Natural killer cell (primary cell): ENCODE data around the gene ZACN. TPM values are rescaled to one million over a fixed set of nuclear protein-coding genes. Genes with fewer than 3 reads are reported as not detected.

Experiments used
- ATAC-seq, 3 donors: fragments of 150-1000 bp in 2 of 3; fragments of 200-7000 bp in 1 of 3; cut with Tn5 transposase; 1 replicate in 1 of 3; 2 replicates in 2 of 3; pipeline ENCODE4 v1.10.0; 2021; ENCODE audit warnings: mild to moderate bottlenecking in 2 of 3, moderate library complexity in 2 of 3
- DNase-seq, 2 donors: peaks; one replicate each; pipeline versions ENCODE4 v3.0.0 to v3.0.0-alpha.2; 2013 to 2021; ENCODE audit warnings: mixed read lengths in 1 of 2
- H3K27ac ChIP-seq: one replicate; pipeline ENCODE4 v1.5.1; 2013; ENCODE audit warnings: mild to moderate bottlenecking, low read length
- H3K27me3 ChIP-seq: one replicate; pipeline ENCODE4 v1.6.1; 2013; ENCODE audit warnings: low read length; ENCODE audit not compliant: control insufficient read depth, insufficient read depth
- H3K36me3 ChIP-seq: one replicate; pipeline ENCODE4 v1.6.1; 2013; ENCODE audit warnings: low read length; ENCODE audit not compliant: control insufficient read depth, insufficient read depth
- H3K4me1 ChIP-seq: one replicate; pipeline ENCODE4 v1.6.1; 2013; ENCODE audit warnings: low read length; ENCODE audit not compliant: control insufficient read depth, insufficient read depth
- H3K4me3 ChIP-seq: one replicate; pipeline ENCODE4 v1.5.1; 2013; ENCODE audit warnings: low read length
- H3K9me3 ChIP-seq: one replicate; pipeline ENCODE4 v1.6.1; 2013; ENCODE audit warnings: low read length; ENCODE audit not compliant: control insufficient read depth, insufficient read depth
- H3K27ac Mint-ChIP-seq, 2 donors: one replicate each; pipeline ENCODE4 v1.8.0; 2022; ENCODE audit warnings: mild to moderate bottlenecking in 2 of 2, mixed read lengths in 2 of 2, moderate library complexity in 1 of 2
- H3K27me3 Mint-ChIP-seq, 2 donors: one replicate each; pipeline ENCODE4 v1.8.0; 2022; ENCODE audit warnings: low read depth in 2 of 2, mixed read lengths in 2 of 2
- H3K36me3 Mint-ChIP-seq: one replicate; pipeline ENCODE4 v1.8.0; 2022; ENCODE audit warnings: mixed read lengths
- H3K4me1 Mint-ChIP-seq, 2 donors: one replicate each; pipeline ENCODE4 v1.8.0; 2022; ENCODE audit warnings: mixed read lengths in 2 of 2
- H3K4me3 Mint-ChIP-seq: one replicate; pipeline ENCODE4 v1.8.0; 2022; ENCODE audit warnings: mild to moderate bottlenecking, moderate library complexity, mixed read lengths
- H3K9me3 Mint-ChIP-seq, 2 donors: one replicate each; pipeline ENCODE4 v1.8.0; 2022; ENCODE audit warnings: mixed read lengths in 2 of 2
- WGBS: methylation state at CpG from one replicate; pipeline ENCODE4 v1.1.7; 2013; ENCODE audit warnings: missing lambda C conversion rate; ENCODE audit not compliant: insufficient coverage; 5-methylcytosine and 5-hydroxymethylcytosine counted together
- intact Hi-C: fragments of 100-400 bp; cut with micrococcal nuclease; formaldehyde crosslinking; loops from one replicate; pipeline ENCODE4 v1.14.2; 2022
- total RNA-seq, 4 donors: library from RNA; stranded (reverse); fragments of 120-200 nt in 1 of 4; gene quantifications; one replicate each; pipeline versions ENCODE4 v1.2.3 to v1.2.4, GENCODE V29; 2013 to 2022
- TF ChIP-seq, protein P1 (sequence below): fragments of 200-600 bp; IDR thresholded peaks from one replicate; pipeline ENCODE4 v1.8.0; 2022; ENCODE audit warnings: antibody characterized with exemption

The ZACN gene
- total RNA-seq, 3 donors from 2014 or later (not counting 1 experiment from before 2014, with no cell fraction given): 0.28 to 0.80 (median 0.50) TPM

DNA sequence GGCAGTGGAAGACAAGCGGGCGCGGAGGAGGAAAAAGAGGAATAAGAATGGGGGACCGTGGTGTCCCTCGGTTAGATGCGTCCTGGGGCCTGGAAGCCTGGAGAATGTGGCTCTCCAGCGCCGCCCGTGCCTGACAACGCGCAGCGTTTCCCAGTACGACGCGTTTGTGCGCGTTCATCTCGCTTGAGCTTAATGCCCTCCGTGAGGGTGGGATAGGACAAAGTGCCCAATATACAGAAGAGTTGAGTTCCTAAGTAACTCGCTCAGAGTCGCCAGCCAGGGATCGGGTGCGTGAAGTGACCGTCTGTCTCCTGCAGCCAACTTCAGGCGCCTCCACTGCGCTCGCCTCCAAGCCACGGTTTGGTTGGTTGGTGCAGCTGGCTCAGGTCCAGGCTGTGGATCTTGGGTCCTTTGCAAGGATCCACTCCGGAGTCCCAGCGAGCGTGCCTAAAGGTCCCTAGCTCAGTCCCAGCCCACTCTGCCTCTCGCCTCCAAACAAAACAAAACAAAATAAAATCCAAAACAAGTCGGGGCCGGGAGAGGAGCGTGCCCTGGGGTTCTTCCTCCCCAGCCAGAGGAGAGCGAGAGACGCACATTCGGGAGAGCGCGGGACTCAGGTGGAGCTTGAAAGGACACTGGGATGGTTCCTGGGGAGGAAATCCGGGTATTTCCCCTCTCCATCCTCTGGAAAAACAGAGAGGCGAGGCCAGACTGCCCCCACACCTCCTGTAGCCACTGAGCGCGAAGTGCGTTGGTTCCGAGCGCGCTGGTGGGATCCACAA lies 3.4 kb upstream of the ZACN start:
- intact Hi-C loops: no loop called here
- TF ChIP-seq, protein P1, sequence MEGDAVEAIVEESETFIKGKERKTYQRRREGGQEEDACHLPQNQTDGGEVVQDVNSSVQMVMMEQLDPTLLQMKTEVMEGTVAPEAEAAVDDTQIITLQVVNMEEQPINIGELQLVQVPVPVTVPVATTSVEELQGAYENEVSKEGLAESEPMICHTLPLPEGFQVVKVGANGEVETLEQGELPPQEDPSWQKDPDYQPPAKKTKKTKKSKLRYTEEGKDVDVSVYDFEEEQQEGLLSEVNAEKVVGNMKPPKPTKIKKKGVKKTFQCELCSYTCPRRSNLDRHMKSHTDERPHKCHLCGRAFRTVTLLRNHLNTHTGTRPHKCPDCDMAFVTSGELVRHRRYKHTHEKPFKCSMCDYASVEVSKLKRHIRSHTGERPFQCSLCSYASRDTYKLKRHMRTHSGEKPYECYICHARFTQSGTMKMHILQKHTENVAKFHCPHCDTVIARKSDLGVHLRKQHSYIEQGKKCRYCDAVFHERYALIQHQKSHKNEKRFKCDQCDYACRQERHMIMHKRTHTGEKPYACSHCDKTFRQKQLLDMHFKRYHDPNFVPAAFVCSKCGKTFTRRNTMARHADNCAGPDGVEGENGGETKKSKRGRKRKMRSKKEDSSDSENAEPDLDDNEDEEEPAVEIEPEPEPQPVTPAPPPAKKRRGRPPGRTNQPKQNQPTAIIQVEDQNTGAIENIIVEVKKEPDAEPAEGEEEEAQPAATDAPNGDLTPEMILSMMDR: no peak
- Histone ChIP-seq H3K27me3 (peaks cover 37% of the 10 kb centered on the region), H3K9me3 (no peaks in the 10 kb centered on the region), H3K4me3 (no peak overlapping the region), H3K27ac (no peak overlapping the region), H3K4me1 (peaks cover 44% of the 10 kb centered on the region), H3K36me3 (no peaks in the 10 kb centered on the region)
- peak in 1 of 2 donors; percentile 47 for DNase-seq
- no peaks in the 10 kb centered on the region for H3K36me3 Mint-ChIP-seq
- H3K4me1 Mint-ChIP-seq: peaks cover 19 to 34% of the 10 kb centered on the region in 2 donors
- peaks cover 32 to 38% of the 10 kb centered on the region in 2 donors for H3K27me3 Mint-ChIP-seq
- H3K9me3 Mint-ChIP-seq: no peaks in the 10 kb centered on the region
- ATAC-seq: no peak
- 12% methylated on average over 48 of the region's 48 CpGs for WGBS
- H3K4me3 Mint-ChIP-seq: no peak overlapping the region
- no peak overlapping the region for H3K27ac Mint-ChIP-seq

DNA sequence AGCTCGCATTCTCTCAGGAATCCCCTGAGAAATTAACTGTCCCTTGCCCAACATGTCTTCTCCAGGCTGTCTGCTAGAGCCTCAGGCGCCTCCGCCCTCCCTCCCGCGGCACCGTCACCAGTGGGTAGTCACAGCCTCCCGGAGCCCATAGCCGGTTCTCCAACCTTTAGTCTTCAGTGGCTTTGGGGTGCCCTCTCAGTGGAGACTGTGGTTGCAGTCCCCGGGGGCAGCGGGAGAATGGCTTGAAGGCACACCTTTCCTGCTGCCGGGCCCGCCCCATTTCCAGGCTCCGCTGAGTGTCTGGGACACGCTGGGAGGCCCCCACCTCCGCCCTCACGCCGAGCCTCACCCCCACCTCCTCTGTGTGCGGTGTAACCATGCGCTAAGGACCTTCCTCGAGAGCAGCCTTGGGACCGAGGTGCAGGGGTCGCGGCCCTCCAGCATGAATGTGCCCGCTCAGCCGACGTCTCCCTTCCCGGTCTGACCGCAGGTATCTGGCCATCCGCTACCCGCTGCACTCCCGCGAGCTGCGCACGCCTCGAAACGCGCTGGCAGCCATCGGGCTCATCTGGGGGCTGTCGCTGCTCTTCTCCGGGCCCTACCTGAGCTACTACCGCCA lies 2.7 kb upstream of the ZACN start:
- DNase-seq (no peak), ATAC-seq (no peak)
- Histone ChIP-seq H3K9me3 (no peaks in the 10 kb centered on the region), H3K27me3 (peaks cover 37% of the 10 kb centered on the region), H3K27ac (no peak overlapping the region), H3K36me3 (no peaks in the 10 kb centered on the region), H3K4me3 (no peak overlapping the region), H3K4me1 (peaks cover 44% of the 10 kb centered on the region)
- Mint-ChIP-seq H3K27me3 (peaks cover 32 to 38% of the 10 kb centered on the region in 2 donors), H3K4me3 (peak overlapping the region; percentile 75), H3K4me1 (peaks cover 18 to 28% of the 10 kb centered on the region in 2 donors), H3K9me3 (no peaks in the 10 kb centered on the region), H3K36me3 (no peaks in the 10 kb centered on the region), H3K27ac (peak overlapping the region in 1 of 2 donors; percentile 33)
- intact Hi-C loops: no loop called here
- TF ChIP-seq, protein P1: no peak
- 7% methylated on average over 41 of the region's 41 CpGs for WGBS

DNA sequence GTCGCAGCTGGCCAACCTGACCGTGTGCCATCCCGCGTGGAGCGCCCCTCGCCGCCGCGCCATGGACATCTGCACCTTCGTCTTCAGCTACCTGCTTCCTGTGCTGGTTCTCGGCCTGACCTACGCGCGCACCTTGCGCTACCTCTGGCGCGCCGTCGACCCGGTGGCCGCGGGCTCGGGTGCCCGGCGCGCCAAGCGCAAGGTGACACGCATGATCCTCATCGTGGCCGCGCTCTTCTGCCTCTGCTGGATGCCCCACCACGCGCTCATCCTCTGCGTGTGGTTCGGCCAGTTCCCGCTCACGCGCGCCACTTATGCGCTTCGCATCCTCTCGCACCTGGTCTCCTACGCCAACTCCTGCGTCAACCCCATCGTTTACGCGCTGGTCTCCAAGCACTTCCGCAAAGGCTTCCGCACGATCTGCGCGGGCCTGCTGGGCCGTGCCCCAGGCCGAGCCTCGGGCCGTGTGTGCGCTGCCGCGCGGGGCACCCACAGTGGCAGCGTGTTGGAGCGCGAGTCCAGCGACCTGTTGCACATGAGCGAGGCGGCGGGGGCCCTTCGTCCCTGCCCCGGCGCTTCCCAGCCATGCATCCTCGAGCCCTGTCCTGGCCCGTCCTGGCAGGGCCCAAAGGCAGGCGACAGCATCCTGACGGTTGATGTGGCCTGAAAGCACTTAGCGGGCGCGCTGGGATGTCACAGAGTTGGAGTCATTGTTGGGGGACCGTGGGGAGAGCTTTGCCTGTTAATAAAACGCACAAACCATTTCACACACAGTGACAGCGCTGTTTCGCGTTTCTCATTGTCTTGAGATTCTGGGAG lies 2.0 kb upstream of the ZACN start:
- Histone ChIP-seq H3K9me3 (no peaks in the 10 kb centered on the region), H3K4me1 (peaks cover 41% of the 10 kb centered on the region), H3K27me3 (peaks cover 37% of the 10 kb centered on the region), H3K36me3 (no peaks in the 10 kb centered on the region), H3K4me3 (no peak overlapping the region), H3K27ac (no peak overlapping the region)
- 7% methylated on average over 82 of the region's 82 CpGs for WGBS
- ATAC-seq (peak; percentile 7 to 43 (median 14)), DNase-seq (peak in 1 of 2 donors; percentile 80)
- Mint-ChIP-seq H3K27me3 (peaks cover 32 to 38% of the 10 kb centered on the region in 2 donors), H3K9me3 (no peaks in the 10 kb centered on the region), H3K27ac (peak overlapping the region in 1 of 2 donors; percentile 33), H3K4me1 (peaks cover 11 to 26% of the 10 kb centered on the region in 2 donors), H3K4me3 (peak overlapping the region; percentile 75), H3K36me3 (no peaks in the 10 kb centered on the region)
- TF ChIP-seq, protein P1: no peak
- intact Hi-C loops: no loop called here
